Caco-2 (cell line): ENCODE data around the gene BAZ1B. TPM values are rescaled to one million over a fixed set of nuclear protein-coding genes. Genes with fewer than 3 reads are reported as not detected.

Experiments
- BruUV-seq: library from RNA; stranded (reverse); fragments of 400-500 nt; replicated peaks from 2 replicates; lab custom pipeline; 2021; lab: Mats Ljungman, UMichigan
- CTCF ChIA-PET: fragments of 300-600 bp; sonication (Branson Sonifier 250); formaldehyde crosslinking; loops from one replicate; lab custom pipeline; 2022; ENCODE audit warnings: antibody characterized with exemption; lab: Charles Lee
- POLR2A ChIA-PET: fragments of 300-600 bp; sonication (Branson Sonifier 250); formaldehyde crosslinking; loops from one replicate; lab custom pipeline; 2022; ENCODE audit warnings: antibody characterized with exemption; lab: Charles Lee
- DNase-seq, 2 experiments: peaks; one replicate each; pipeline versions ENCODE4 v3.0.0 to v3.0.0-alpha.2; 2020 to 2022
- H3K27me3 ChIP-seq: replicated peaks from 2 replicates; pipeline ENCODE4 v1.6.0; 2011; ENCODE audit warnings: low read length; ENCODE audit not compliant: control insufficient read depth, insufficient read depth
- H3K36me3 ChIP-seq: 2 replicates; pipeline ENCODE4 v1.5.1; 2011; ENCODE audit warnings: low read length; ENCODE audit not compliant: control insufficient read depth, insufficient read depth
- H3K4me1 ChIP-seq: fragments of 250-450 bp; sonication (Bioruptor Pico); 2 replicates; pipeline ENCODE4 v1.5.1; 2020; ENCODE audit warnings: mild to moderate bottlenecking
- H3K4me3 ChIP-seq: 2 replicates; pipeline ENCODE4 v1.5.1; 2011; ENCODE audit warnings: low read depth, mild to moderate bottlenecking, control low read depth, low read length
- H3K9me3 ChIP-seq: fragments of 250-450 bp; sonication (Bioruptor Pico); 2 replicates; pipeline ENCODE4 v1.5.1; 2020; ENCODE audit warnings: mild to moderate bottlenecking, moderate library complexity
- H3K27ac Mint-ChIP-seq: one replicate; pipeline ENCODE4 v1.8.0; 2022; ENCODE audit warnings: mixed read lengths; ENCODE audit not compliant: unreplicated experiment
- H3K27me3 Mint-ChIP-seq: one replicate; pipeline ENCODE4 v1.8.0; 2022; ENCODE audit warnings: mixed read lengths; ENCODE audit not compliant: insufficient read depth, unreplicated experiment
- H3K36me3 Mint-ChIP-seq: one replicate; pipeline ENCODE4 v1.8.0; 2022; ENCODE audit warnings: mild to moderate bottlenecking, mixed read lengths; ENCODE audit not compliant: insufficient read depth, unreplicated experiment
- H3K4me1 Mint-ChIP-seq: one replicate; pipeline ENCODE4 v1.8.0; 2022; ENCODE audit warnings: low read depth, mixed read lengths; ENCODE audit not compliant: unreplicated experiment
- H3K4me3 Mint-ChIP-seq: one replicate; pipeline ENCODE4 v1.8.0; 2022; ENCODE audit warnings: mild to moderate bottlenecking, moderate library complexity, mixed read lengths; ENCODE audit not compliant: unreplicated experiment
- H3K9me3 Mint-ChIP-seq: one replicate; pipeline ENCODE4 v1.8.0; 2022; ENCODE audit warnings: mixed read lengths; ENCODE audit not compliant: unreplicated experiment
- intact Hi-C: fragments of 100-400 bp; cut with micrococcal nuclease; formaldehyde crosslinking; loops from one replicate; pipeline ENCODE4 v1.10.0; 2022; ENCODE audit not compliant: unreplicated experiment
- total RNA-seq: library from RNA; stranded (reverse); gene quantifications from 2 replicates; pipeline ENCODE4 v1.2.3, GENCODE V29; 2022
- TF ChIP-seq, protein P1 (sequence below), 2 experiments: fragments of 200-600 bp in 1 of 2; IDR thresholded peaks; 1 replicate in 1 of 2; 2 replicates in 1 of 2; pipeline versions ENCODE4 v1.5.1 to v1.8.0; 2011 to 2022; ENCODE audit warnings: antibody characterized with exemption in 1 of 2, control low read depth in 1 of 2, inconsistent platforms in 1 of 2, low read depth in 1 of 2, low read length in 1 of 2, mild to moderate bottlenecking in 1 of 2, moderate library complexity in 1 of 2; ENCODE audit not compliant: insufficient read depth in 1 of 2, severe bottlenecking in 1 of 2, unreplicated experiment in 1 of 2

The BAZ1B gene
- total RNA-seq, 1 experiment from 2014 or later = 85.7 TPM

DNA sequence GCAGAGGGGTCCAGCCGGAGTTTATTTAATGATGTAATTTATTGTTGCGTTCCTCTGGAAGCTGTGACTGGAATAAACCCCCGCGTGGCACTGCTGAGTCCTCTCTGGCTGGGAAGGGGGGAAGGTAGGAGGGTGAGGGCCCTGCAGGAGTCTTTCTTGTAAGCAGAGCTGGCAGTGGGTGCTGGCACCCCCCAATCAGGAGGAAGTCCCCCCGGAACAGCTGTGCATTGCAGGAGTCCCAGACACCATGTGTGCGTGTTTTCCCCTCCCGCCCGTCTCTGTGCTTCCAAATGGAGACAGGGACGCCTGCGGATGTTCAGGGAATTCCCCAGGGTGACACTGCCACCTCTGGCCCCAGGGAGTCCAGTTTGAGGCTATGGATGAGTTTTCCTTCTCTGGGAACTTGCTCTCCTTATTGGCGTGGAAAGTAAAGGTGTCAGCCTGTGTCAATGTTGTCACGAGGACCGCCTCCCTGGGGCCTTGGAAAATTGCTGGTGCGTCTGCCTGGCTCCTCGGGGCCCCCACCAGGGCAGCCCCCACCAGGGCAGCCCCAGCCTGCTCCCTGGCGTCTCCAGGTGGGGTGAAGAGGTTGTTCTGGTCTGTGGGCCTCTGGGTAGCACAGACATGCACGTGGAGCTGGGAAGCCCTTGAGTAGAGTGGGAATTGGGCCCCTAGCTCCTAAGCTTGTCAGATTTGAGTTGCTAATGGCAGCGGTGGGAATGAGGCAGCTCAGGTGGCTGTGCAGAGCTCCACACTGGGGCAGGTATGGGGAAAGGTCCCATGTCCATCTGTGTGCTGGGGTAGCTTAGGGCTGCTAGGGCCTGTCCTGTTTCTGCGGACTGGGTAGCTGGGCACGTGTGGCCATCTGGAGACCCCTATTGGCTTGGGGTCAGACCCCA, 85.8 kb downstream of the BAZ1B start:
- H3K9me3 ChIP-seq = no peaks in the 10 kb centered on the region
- peak overlapping the region; percentile 37 for H3K4me3 Mint-ChIP-seq
- BruUV-seq = no TSS peak
- ChIA-PET POLR2A (interaction anchor here (0.6 kb wide), 1 partner anchor 121 kb away, joined by 3 read pairs; no protein-coding TSS in a partner anchor), CTCF (interaction anchor here (0.6 to 1.7 kb wide), 2 partner anchors 93 to 313 kb away, joined by 5 read pairs; no protein-coding TSS in a partner anchor)
- TF ChIP-seq, protein P1, sequence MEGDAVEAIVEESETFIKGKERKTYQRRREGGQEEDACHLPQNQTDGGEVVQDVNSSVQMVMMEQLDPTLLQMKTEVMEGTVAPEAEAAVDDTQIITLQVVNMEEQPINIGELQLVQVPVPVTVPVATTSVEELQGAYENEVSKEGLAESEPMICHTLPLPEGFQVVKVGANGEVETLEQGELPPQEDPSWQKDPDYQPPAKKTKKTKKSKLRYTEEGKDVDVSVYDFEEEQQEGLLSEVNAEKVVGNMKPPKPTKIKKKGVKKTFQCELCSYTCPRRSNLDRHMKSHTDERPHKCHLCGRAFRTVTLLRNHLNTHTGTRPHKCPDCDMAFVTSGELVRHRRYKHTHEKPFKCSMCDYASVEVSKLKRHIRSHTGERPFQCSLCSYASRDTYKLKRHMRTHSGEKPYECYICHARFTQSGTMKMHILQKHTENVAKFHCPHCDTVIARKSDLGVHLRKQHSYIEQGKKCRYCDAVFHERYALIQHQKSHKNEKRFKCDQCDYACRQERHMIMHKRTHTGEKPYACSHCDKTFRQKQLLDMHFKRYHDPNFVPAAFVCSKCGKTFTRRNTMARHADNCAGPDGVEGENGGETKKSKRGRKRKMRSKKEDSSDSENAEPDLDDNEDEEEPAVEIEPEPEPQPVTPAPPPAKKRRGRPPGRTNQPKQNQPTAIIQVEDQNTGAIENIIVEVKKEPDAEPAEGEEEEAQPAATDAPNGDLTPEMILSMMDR (IDR thresholded peaks at IDR 0.05; ENCODE audit: insufficient read depth in 1 of 2, low read depth in 1 of 2, low read length in 1 of 2, severe bottlenecking in 1 of 2, unreplicated experiment in 1 of 2) = peak; percentile 15 to 45
- H3K9me3 Mint-ChIP-seq = no peaks in the 10 kb centered on the region
- no peak overlapping the region for H3K4me3 ChIP-seq
- H3K4me1 ChIP-seq = peaks cover 9% of the 10 kb centered on the region; the same call in 1 of the 2 replicates
- peak; percentile 66 to 67 for DNase-seq
- H3K27me3 ChIP-seq = no peaks in the 10 kb centered on the region
- H3K27ac Mint-ChIP-seq = peak overlapping the region; percentile 57
- peaks cover 53% of the 10 kb centered on the region for H3K36me3 Mint-ChIP-seq
- no peaks in the 10 kb centered on the region for H3K4me1 Mint-ChIP-seq
- H3K36me3 ChIP-seq = no peaks in the 10 kb centered on the region
- intact Hi-C loops = loop anchor here (1.0 kb wide), 1 partner anchor 91 kb away; no protein-coding TSS in a partner anchor
- peaks cover 2% of the 10 kb centered on the region for H3K27me3 Mint-ChIP-seq

DNA sequence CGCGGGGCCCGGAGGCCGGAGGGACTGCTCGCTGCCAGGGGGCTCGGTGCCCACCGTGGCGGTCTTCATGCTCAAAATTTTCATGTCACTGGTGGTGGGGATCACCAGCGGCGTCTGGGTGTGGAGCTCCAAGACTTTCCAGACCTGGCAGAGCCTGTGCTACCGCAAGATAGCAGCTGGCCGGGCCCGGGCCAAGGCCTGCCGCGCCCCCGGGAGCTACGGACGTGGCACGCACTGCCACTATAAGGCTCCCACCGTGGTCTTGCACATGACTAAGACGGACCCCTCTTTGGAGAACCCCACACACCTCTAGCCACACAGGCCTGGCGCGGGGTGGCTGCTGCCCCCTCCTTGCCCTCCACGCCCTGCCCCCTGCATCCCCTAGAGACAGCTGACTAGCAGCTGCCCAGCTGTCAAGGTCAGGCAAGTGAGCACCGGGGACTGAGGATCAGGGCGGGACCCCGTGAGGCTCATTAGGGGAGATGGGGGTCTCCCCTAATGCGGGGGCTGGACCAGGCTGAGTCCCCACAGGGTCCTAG, 86.6 kb downstream of the BAZ1B start:
- intact Hi-C loops = loop anchor here (1.0 kb wide), 1 partner anchor 90 kb away; no protein-coding TSS in a partner anchor
- peak overlapping the region; percentile 57 for H3K27ac Mint-ChIP-seq
- Histone ChIP-seq H3K4me3 (no peak overlapping the region), H3K36me3 (no peaks in the 10 kb centered on the region), H3K9me3 (no peaks in the 10 kb centered on the region), H3K27me3 (no peaks in the 10 kb centered on the region), H3K4me1 (peaks cover 9% of the 10 kb centered on the region; the same call in 1 of the 2 replicates)
- no TSS peak for BruUV-seq
- TF ChIP-seq, protein P1 (IDR thresholded peaks at IDR 0.05; ENCODE audit: insufficient read depth in 1 of 2, low read depth in 1 of 2, low read length in 1 of 2, severe bottlenecking in 1 of 2, unreplicated experiment in 1 of 2) = no peak
- H3K36me3 Mint-ChIP-seq = peaks cover 46% of the 10 kb centered on the region
- no peaks in the 10 kb centered on the region for H3K9me3 Mint-ChIP-seq
- H3K27me3 Mint-ChIP-seq = peaks cover 2% of the 10 kb centered on the region
- peak overlapping the region; percentile 69 for H3K4me3 Mint-ChIP-seq
- DNase-seq = no peak
- ChIA-PET CTCF (no interaction called here), POLR2A (no interaction called here)
- H3K4me1 Mint-ChIP-seq = no peaks in the 10 kb centered on the region

DNA sequence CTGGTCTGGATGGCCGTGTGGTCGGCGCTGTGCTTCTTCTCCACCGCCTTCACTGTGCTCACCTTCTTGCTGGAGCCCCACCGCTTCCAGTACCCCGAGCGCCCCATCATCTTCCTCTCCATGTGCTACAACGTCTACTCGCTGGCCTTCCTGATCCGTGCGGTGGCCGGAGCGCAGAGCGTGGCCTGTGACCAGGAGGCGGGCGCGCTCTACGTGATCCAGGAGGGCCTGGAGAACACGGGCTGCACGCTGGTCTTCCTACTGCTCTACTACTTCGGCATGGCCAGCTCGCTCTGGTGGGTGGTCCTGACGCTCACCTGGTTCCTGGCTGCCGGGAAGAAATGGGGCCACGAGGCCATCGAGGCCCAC, 87.4 kb downstream of the BAZ1B start:
- Mint-ChIP-seq H3K36me3 (peaks cover 37% of the 10 kb centered on the region), H3K4me1 (no peaks in the 10 kb centered on the region), H3K27ac (no peak overlapping the region), H3K9me3 (no peaks in the 10 kb centered on the region), H3K27me3 (peaks cover 2% of the 10 kb centered on the region), H3K4me3 (peak overlapping the region; percentile 69)
- no peak for DNase-seq
- Histone ChIP-seq H3K36me3 (no peaks in the 10 kb centered on the region), H3K9me3 (no peaks in the 10 kb centered on the region), H3K27me3 (no peaks in the 10 kb centered on the region), H3K4me1 (peaks cover 9% of the 10 kb centered on the region; the same call in 1 of the 2 replicates), H3K4me3 (no peak overlapping the region)
- ChIA-PET POLR2A (no interaction called here), CTCF (no interaction called here)
- intact Hi-C loops = no loop called here
- no TSS peak for BruUV-seq
- TF ChIP-seq, protein P1 (IDR thresholded peaks at IDR 0.05; ENCODE audit: insufficient read depth in 1 of 2, low read depth in 1 of 2, low read length in 1 of 2, severe bottlenecking in 1 of 2, unreplicated experiment in 1 of 2) = no peak
